Bone marrow (tissue), 2 donors: ENCODE data around the gene MTCL1.

Experiments
- DNase-seq, 2 donors: peaks; one replicate each; lab custom pipeline; 2025; lab: John Stamatoyannopoulos, UW

The MTCL1 gene

GRCh38 chr18:8793445-8794155 lies 88.2 kb downstream of the MTCL1 start:
- DNase-seq = no peak

DNA sequence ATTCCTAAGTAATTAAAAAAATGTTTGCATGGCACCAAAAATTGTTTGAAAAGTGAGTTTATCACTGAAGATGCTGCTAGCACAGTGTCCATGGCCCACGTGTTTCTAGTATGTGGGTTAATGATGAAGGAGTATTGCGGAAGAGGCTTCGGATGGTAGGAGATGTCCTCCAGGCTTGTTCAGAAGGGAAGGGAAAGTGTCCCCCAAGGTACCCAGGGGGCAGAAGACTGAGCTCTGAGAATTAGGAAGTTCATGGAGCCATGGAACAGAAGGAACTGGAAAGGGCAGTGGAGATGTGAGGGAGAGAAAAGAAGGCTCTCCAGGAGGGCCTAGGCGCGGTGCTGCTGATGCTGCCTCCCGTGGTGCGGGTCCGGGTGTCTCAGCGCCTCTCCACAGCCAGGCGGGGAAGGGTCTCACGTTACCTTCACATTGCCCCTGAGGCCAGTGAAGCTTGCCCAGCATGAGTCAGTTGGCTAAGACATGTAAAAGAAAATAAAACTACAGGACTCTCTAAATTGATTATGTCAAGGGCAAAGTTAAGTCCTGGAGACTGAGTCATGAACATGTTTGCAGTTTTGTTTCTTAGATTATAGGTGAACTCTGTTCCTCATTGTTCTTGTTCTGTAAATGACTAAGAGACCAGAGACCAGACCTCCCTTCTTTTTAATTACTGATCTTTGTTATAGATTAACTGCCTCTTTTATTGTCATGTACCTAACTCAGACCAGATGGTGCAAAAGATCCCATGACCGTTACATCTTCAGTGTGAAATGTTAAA lies 89.0 kb downstream of the MTCL1 start:
- DNase-seq = no peak

DNA sequence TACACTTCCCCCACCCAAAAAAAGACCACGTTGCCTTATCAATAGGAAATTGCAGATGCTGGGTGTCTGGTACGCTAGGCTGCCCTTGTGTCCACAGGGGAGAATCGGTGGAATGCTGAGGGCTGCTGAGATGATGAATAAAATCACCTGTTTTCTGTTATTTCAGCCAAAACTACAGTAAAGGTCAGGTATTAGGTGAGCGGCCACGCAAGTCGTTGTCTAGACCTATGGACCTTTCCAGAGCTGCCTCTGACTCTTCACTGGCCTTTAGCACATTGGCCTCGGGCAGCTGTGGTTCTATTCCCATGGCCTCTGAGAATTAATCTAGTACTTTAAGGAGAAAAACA lies 89.6 kb downstream of the MTCL1 start:
- no peak for DNase-seq

- DNase-seq = no peak
Measured at GRCh38 chr18:8795586-8796325, 90.4 kb downstream of the MTCL1 start.

- DNase-seq = no peak
Measured at GRCh38 chr18:8797206-8797605, 91.8 kb downstream of the MTCL1 start.

DNA sequence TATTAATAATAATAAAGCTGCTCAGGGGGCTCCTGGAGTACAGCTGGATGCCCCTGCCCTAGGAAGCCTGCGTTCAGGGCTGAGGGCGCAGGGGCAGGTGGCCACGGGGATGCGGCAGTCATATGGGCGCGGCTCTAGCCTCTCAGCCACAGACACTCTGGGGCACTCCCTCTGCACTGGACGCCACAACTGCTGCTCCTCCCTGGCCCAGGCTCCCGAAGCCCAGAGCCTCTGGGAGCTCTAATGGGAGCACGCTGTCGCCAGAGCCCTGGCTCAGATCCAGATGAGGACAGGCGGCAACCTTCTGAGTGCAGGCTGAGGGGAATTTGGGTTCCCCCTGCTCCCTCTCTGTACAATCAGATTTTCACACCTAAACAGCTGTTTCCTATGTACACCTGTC lies 93.6 kb downstream of the MTCL1 start:
- DNase-seq = no peak

DNA sequence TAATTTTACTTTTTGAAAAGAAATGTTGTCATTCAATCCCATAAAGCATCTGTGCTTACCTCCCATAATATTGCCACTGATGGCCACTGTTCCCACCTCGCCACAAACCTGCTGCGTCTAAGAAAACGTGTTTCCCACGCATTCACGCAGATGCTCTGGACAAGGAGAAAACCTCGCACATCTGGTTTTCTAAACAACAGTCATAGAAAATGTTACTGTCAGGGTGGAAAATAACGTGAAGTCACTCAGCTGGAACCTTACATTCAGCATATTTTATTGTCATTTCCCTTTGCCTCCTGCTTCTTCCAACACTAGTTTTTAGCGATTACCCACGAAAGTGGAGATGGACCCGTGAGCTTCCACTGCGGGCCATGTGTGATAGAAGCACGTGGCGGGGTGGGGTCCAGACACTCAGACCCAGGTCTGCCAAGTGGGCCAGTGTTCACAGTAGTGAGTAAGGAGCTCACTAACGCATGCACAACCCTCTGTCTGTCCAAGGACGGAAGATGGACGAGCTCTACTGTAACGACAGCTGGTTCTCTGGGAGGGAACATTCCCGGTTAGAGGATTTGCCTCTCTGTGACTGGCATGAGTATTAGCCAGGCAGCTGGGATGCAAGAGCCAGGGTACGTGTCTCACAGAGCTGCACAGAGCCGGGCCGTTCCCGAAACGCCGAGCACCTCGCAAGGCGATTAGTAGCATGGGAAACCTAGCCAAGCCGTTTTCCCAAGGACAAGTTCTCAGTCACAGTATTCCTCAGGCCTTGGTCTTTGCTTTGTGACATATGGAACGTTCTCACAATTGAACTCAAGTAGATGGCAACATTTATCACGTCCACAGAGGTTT lies 94.5 kb downstream of the MTCL1 start:
- no peak for DNase-seq

DNA sequence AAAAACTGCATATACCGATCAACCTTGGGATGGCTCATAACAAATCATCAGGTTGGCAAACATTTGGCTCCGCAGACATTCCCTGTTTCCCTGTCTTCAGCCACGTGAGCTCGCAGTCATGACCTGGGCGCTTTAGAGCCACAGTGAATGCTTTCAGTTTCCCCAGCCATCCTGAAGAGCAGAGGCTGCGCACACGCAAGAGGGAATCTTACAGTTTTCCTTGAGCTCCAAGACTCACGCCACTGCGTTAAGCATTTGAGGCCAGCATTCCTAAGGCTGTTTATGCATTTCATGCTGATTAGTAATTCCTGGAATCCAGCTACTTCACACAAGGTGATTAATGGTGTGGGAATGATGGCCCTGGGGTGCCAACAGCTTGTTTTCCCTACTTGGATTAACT lies 95.1 kb downstream of the MTCL1 start:
- DNase-seq = no peak

DNA sequence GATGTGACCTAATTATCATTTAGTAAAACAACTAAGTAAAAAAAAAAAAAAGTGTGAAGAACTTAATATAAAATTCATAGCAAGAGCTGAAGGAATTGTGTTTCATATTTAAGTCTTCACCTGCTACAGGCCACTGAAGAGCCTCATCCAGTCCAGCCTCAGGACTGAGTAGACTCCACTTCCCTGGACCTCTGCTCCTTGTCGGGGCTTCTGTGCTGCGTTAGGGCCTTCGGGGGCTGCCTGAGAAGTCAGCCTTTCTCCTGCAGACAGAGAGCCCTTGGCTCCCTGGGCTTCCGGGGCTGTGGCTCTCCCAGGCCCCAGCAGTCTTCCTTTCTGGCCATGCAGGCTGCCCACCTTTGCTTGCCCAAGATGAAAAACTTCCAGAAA lies 95.5 kb downstream of the MTCL1 start:
- DNase-seq = no peak

GRCh38 chr18:8801263-8801901 lies 96.0 kb downstream of the MTCL1 start:
- no peak for DNase-seq

DNA sequence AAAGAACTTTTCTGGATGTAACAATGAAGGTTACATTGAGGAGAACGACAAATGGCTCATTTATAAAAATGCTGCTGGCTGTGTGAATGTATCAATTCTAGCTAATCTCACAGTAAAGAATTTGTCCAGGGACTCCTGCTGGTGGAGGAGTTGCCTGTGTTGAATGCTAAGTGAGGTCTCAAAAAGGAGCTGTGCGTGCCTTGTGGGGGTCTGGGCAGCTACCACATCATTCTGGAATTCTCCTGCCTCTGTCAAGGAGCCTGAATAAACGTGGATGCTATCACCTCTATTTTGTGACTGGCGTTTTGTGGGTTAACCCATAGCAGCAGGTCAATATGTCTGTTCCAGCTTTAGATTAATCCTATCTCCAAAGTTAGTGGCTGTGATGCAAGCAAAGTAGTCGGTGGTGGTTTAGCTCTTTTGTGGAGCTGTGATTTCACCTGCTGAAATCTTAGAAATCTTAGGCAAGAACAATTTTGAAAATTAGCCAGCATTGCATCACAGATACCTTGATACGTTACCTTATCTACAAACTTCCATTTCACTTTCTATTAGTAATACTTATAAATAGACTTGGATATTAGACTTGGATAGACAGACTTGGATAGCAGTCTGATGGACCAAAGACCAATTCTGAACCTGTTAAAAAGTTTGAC lies 96.8 kb downstream of the MTCL1 start:
- DNase-seq = no peak

- DNase-seq = no peak
Measured at GRCh38 chr18:8803063-8803795, 97.9 kb downstream of the MTCL1 start.

- DNase-seq = no peak
Measured at GRCh38 chr18:8803957-8804356, 98.6 kb downstream of the MTCL1 start.

DNA sequence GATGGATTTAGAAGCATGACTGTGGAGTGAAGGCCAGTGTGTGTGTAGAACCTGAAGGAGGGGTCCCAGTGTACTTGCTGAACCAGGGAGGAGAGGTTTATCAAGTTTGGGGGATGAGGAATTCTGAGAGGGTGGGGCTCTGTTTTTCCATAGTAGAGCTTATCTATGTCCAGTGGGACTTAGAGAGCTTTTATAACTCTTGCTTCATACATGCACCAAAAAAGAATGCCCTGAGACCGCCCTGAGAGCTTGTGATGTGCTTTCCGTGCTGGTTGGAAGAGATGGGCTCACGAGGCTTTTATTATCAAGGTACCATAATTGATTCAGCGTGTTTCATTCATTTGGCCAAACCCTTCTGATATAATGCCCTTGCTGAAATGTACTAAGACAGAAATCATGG lies 100.2 kb downstream of the MTCL1 start:
- no peak for DNase-seq

GRCh38 chr18:8806100-8806797 lies 100.9 kb downstream of the MTCL1 start:
- DNase-seq = no peak

DNA sequence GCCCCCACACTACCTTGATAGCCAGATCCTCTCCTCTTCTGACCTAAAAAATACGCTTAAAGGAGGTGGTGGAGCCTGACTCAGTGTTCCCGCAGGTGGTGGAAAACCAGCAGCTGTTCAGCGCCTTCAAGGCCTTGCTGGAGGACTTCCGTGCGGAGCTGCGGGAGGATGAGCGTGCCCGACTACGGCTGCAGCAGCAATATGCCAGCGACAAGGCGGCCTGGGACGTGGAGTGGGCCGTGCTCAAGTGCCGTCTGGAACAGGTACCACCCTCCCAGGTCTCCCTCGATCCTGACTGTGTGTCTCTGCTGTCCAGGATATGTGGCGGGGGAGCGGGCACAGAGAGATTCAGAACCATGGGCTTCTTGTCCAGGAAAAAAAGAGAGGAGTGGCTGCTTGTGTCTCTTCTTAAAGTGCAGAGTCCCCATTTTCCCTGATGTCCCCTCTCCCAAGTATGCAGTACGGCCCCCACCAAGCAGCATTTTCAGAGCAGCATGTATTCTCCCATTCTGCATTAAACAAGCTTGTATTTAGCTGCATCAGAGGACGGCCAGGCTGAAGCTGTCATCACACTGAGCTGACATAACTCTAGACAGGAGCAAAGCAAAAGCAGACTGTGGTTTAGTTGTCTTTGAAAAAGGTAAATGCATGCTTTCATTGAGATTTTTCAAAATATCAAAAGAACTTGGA lies 101.6 kb downstream of the MTCL1 start:
- no peak for DNase-seq

GRCh38 chr18:8807488-8807805 lies 102.1 kb downstream of the MTCL1 start:
- DNase-seq = no peak

DNA sequence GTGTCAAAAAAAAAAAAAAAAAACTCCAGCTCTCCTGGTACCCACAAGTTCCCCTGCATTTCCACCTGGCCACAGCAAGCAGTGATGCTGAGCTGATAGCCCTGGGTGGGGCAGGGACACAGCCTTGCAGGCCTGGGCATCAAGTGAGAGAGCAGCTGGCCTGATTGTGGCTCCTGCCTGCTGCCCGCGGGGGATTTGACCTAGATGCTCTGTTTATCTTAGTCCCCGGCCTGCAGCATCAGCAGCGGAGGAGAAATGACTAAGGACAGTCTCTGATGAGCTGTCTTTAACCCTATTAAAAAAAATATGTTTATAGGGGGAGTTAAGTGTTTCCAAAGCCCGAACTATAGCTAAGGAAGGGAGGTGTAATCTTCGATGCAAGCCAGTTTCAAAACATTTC lies 102.6 kb downstream of the MTCL1 start:
- no peak for DNase-seq

DNA sequence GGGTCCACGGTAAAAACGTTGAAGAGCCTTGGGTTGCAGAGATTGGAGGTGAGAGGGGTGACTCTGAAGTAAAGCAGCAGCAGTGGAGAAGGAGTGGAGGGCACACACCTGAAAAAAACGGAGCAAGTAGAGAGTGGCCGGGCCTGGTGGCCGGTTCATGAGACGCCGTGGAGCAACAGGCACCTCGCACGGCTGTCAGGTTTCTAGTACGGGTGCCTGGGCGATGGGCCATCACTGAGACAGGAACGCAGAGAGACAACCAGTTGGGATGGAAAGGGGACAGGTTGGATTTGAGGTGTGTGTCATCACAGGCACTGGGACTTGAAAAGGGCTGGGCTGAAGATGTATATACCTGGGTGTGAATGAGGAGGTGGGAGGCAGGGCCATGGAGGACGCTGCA lies 104.2 kb downstream of the MTCL1 start:
- no peak for DNase-seq
